HG02943 (cell line): ENCODE results near the gene PCA3.
"Not testable (repeated sequence)": the region's sequence is repeated elsewhere in the genome, so short reads cannot be mapped to it uniquely, and the experiment has no call there.

Source experiments
- ATAC-seq: cut with Tn5 transposase; IDR thresholded peaks from one replicate; pipeline ENCODE4 v1.9.1; 2021; ENCODE audit warnings: mild to moderate bottlenecking, low read depth, moderate library complexity; ENCODE audit not compliant: unreplicated experiment

The PCA3 gene

DNA sequence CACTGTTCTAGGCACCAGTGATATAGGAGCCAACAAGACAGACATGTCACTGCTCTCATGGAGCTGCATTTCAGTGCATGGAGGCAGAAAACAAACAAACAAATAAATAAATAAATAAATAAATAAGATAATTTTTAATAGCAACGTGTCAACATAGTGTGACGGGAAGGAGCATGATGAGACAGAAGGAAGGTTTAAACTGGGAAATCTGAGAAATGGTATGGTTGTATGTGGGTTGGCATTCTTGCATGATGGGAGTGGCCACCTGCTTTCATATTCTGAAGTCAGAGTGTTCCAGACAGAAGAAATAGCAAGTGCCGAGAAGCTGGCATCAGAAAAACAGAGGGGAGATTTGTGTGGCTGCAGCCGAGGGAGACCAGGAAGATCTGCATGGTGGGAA, at the start of gene PCA3:
TSS of gene PCA3 (plus strand) at position 301 of the 400 bp plus-strand sequence.
- no peak for ATAC-seq

DNA sequence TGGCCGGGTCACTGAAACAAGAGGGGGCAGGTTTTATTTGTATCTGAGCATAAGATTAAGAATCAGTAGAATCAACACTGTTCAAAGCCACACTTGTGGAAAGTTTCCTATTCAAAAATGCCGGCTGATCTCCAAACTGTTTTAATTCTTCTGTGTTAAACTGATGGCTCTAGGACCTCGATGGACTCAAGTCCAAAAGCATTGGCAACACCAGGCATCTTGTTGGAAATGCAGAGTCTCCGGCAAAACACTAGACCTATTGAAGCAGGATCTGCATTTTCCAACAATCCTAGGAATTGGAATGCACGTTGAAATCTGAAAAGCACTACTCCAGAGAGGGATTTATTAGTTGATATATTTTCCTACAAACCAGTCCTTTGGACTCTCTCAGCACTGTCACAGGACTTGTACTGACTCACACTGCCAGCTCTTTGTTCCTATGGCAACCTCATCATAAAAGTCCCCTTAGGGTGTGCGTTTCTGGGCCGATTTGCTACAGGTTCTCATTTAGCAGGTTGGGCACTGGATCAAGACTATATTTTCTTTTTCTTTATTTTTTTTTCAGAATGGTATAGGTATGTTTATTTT, 48.1 kb upstream of the PCA3 start:
- no peak for ATAC-seq

- no peak for ATAC-seq
These were observed 47.1 kb upstream of the PCA3 start for GRCh38 chr9:76717176-76717575.

DNA sequence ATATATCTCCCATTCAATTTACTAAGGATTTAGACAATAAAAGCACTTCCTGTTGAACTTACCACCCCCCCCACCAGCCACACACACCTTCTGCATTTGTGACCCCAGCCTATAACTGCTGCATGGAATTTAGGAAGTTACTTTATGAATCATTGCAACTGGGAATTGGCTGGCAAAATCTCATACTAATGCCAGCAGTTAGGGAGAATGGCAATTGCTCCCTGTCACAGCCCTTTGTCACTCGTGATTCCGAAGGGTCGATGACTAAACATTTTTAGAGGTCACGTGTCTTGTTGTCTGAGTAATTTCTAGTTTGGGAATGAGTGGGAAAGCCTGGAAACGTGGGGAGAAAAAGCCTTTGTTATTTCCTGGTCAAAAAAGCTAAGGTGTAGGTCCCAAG, 46.6 kb upstream of the PCA3 start:
- ATAC-seq = no peak

DNA sequence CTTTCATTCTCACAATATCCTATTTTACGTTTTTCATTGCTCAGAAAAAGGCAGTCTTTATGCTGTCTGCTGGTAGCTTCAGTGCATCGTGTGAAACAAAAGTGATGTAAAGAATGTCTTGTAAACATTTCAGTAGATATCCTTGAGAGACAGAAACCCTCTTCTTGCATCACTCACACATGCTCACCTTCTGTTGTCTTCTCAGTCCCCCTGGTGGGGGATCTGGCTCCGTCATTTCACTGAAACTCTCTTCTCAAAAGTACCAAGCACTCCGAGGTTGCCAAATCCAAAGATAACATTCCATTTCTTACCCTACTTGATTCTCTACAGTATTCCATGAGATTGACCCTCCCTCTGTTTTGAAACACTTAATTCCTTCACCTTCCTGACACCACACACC, 46.1 kb upstream of the PCA3 start:
- no peak for ATAC-seq

DNA sequence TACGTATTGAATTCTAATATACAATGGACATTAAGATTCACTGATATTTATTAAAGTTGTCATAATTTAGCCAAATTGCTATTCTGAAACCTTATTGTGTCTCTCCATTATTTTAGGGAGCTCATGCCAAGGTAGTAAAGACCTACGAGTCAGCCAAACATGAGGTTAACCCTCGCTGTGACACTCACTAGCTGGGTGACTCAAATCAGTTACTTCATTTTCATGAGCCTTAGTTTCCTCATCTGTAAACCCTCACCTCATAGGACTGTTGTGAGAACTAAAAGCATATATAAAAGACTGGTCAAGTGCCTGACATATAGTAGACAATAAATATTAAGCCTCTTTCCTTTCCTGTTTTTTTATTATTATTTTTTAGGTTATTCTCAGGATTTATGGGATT, 44.0 kb upstream of the PCA3 start:
- no peak for ATAC-seq

GRCh38 chr9:76725011-76725546, 39.2 kb upstream of the PCA3 start:
- no peak for ATAC-seq

DNA sequence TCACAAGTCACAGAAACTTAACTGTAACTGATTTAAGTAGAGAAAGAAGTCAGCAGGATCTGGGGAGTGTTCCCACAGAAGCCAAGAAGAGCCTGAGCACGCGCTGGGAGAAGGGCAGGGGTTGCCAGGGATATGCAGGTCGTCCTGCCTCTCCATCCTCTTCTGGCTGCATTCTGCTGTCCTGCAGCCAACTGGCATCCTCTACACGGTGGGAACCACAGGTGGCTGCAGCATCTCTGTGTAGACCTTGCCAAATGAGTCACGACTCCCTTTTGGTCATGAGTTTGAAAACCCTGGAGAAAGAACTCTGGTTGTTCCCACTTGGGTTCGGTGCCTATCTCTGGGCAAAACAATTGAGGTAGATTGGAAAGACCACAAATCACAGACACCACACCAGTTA, 38.4 kb upstream of the PCA3 start:
- ATAC-seq = no peak

- ATAC-seq = no peak
These were observed 35.1 kb upstream of the PCA3 start for GRCh38 chr9:76729116-76729515.

DNA sequence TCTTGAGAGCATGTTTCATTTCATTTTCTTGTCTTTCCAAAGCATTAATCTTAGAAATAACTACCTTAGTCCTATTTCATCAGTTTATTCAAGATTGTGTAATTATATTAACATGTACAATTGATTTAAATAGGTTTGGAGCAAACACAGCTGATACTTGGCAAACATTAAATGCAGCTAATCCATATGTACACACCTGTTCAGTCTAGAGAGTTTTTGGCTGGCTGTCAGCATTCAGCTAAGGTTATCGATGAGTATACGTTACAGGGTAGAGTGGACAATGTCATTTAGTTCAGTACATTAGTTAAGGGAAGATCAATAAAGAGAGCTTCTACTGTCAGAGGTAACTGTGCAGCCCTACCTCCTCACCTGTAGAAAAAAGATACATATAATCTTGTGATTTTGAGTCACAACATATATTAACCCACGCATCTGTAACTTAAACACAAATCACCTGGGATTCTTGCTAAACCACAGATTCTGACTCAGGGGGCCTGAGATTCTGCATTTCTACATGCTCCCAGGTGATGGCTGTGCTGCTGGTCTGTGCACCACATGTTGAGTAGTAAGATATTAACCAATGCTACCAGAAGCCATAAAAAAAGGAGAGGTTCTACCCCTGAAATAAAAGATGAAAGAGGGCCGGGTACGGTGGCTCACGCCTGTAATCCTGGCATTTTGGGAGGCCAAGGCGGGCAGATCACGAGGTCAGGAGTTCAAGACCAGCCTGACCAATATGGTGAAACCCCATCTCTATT, 34.1 kb upstream of the PCA3 start:
- no peak for ATAC-seq

- no peak for ATAC-seq
These were observed 33.4 kb upstream of the PCA3 start for GRCh38 chr9:76730801-76731200.

DNA sequence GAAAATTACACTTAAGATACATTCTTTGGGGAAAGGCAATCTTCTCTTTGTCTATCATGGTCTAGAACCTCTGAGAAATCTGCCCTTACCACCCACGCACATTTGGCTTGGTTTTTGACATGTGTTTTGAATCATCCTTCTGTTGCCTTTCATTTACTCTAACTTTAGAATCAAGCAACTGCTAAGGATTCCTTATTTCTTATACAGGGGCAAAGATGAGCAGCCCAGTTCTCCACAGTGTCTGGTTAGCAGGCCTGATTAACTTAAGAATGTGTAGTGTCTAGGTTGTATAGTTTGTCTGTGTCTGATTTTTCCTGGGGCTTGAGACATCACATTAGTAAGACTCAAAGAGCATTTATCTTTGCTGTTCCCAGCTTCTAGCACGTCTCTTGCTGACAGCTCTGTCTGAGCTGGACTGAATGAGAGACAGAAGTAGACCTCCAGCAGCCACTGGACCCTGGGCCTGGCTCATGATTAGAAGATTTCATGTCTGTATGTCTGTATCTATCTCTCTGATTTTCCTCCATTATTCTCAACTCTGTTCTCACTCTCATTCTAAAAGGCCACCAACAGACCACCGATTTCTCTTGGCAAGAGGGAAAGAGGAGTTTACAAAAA, 31.8 kb upstream of the PCA3 start:
- ATAC-seq = no peak

- ATAC-seq = no peak
These were observed 31.1 kb upstream of the PCA3 start for GRCh38 chr9:76733096-76733495.

GRCh38 chr9:76734716-76735115, 29.5 kb upstream of the PCA3 start:
- ATAC-seq = no peak

DNA sequence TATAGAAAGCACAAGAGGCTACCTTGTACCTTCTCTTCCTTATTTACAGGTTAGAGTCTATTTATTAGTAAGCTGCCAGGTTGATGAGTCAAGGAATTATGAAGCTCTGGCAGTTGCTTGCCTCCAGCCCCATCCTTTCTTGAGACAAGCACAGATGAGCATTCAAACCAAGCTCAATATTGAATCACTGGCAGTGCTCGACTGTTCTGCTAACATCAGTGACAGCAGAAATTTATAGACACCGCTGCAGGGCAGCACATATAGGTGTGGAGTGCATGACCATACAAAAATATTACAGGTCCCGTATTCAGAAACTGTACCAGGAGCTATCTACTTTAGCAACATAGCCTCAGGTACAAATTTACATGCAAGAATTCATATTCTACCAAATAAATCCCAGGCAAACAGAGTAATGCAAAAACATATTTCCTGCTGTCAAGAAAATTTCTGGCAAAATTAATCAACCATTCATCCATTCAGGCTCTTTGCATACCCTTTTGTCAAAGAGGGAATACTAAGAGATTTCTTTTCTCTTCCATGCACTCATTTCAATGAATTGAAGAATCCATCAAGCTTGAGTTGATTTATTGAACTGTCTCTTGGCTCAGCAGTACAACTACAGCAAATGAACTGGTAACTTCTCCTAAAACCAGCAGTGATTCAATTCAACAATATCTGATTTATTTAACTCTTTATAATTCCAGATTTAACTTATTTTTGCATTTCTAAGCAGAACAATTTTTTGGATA, 26.9 kb upstream of the PCA3 start:
- ATAC-seq = no peak

DNA sequence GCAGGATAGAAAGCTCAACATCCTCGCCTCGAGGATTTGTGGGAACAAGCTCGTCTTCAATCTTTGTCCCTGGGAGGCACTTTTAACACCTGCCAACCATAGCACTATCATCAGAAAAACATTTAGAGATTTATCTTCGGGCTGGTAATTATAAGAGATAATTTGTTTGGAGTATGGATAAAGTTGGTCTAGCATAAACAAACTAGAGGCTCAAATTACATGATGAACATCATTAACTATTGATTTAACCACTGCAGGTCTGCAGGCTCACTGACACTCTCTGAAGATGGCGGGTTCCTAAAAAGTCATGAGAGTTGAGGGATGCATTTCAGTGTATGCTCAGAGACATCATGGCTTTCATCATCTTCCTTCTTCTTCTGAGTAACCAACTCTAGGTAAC, 25.8 kb upstream of the PCA3 start:
- no peak for ATAC-seq

DNA sequence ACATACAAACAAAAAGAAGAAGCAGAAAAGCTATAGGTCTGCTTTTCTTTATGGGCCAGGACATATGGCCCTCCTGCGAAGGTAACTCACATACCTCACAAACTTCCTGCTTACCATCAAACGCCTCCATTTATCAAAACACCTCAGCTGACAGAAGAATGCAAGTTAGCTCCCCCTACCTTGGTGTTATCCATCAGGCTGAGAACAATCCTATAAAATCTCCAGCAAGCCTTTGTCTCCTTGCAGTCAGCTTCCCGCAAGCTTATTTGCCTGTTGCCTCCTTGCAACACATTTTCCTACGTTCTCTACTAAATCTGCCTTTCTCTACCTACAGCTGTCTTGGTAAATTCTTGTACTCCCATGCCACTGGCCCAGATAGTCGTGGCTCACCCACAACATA, 22.7 kb upstream of the PCA3 start:
- ATAC-seq = no peak

DNA sequence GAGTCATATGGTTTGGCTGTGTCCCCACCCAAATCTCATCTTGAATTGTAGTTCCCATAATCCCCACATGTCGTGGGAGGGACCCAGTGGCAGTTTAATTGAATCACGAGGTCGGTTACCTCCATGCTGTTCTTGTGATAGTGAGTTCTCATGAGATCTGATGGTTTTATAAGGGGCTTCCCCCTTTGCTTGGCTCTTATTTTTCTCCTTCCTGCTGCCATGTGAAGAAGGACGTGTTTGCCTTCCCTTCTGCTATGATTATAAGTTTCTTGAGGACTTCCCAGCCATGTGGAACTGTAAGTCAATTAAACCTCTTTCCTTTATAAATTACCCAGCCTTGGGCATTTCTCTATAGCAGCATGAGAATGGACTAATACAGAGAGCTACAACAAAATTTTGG, 21.3 kb upstream of the PCA3 start:
- not testable (repeated sequence) for ATAC-seq

- no peak for ATAC-seq
These were observed 20.3 kb upstream of the PCA3 start for GRCh38 chr9:76743931-76744330.

GRCh38 chr9:76744336-76744735, 19.9 kb upstream of the PCA3 start:
- no peak for ATAC-seq

GRCh38 chr9:76751001-76751400, 13.2 kb upstream of the PCA3 start:
- no peak for ATAC-seq
